Measurements from ENCODE around the gene SIN3B. TPM values are rescaled to one million over a fixed set of nuclear protein-coding genes. Genes with fewer than 3 reads are reported as not detected.

Gene SIN3B
- total and polyA plus RNA-seq, 9 of the 15 experiments (the other 6 are each of a cell fraction or from before 2014, with no cell fraction given): 0.51 to 34.2 (median 14.3) TPM

DNA sequence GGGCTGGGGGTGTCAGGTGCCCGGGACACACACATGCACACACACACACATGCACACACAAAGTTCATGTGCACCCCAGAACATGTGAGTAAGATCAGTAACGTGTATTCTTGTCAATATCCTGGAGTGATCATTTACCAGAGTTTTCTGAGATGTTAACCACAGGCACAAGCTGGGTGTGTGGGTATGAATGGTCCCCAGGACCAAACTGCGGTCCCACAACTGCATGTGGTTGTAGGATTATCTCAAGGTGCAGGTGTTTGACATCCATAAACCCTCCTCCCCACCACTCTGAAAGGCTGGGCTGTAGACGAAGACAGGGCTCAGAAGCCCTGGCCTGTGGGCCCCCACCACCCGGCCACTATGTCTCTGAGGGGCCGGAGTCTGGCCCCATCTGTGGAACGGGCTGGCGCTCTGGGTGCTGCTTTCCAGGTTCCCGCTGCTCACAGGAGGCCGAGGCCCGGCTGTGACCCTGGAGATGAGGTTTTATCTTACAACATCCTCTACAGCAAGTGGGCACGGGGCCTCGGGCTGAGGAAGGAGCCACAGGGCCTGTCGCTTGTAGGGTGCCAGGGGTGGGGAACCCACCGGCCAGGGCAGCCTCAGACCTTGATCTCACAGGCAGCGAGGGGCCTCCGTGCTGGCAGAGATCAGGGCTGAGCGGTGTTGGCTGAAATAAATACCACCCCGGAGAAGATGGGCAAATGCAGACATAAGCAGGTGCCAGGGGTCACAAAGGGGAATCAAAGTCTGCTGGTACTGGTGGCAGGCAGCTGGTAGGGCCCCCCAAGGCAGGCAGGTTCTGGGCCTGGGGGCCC lies 63.9 kb downstream of the SIN3B start:
- H3K4me2 ChIP-seq (ENCODE audit: insufficient read depth, low read length): peak overlapping the region; percentile 50
- TF ChIP-seq, protein P1, sequence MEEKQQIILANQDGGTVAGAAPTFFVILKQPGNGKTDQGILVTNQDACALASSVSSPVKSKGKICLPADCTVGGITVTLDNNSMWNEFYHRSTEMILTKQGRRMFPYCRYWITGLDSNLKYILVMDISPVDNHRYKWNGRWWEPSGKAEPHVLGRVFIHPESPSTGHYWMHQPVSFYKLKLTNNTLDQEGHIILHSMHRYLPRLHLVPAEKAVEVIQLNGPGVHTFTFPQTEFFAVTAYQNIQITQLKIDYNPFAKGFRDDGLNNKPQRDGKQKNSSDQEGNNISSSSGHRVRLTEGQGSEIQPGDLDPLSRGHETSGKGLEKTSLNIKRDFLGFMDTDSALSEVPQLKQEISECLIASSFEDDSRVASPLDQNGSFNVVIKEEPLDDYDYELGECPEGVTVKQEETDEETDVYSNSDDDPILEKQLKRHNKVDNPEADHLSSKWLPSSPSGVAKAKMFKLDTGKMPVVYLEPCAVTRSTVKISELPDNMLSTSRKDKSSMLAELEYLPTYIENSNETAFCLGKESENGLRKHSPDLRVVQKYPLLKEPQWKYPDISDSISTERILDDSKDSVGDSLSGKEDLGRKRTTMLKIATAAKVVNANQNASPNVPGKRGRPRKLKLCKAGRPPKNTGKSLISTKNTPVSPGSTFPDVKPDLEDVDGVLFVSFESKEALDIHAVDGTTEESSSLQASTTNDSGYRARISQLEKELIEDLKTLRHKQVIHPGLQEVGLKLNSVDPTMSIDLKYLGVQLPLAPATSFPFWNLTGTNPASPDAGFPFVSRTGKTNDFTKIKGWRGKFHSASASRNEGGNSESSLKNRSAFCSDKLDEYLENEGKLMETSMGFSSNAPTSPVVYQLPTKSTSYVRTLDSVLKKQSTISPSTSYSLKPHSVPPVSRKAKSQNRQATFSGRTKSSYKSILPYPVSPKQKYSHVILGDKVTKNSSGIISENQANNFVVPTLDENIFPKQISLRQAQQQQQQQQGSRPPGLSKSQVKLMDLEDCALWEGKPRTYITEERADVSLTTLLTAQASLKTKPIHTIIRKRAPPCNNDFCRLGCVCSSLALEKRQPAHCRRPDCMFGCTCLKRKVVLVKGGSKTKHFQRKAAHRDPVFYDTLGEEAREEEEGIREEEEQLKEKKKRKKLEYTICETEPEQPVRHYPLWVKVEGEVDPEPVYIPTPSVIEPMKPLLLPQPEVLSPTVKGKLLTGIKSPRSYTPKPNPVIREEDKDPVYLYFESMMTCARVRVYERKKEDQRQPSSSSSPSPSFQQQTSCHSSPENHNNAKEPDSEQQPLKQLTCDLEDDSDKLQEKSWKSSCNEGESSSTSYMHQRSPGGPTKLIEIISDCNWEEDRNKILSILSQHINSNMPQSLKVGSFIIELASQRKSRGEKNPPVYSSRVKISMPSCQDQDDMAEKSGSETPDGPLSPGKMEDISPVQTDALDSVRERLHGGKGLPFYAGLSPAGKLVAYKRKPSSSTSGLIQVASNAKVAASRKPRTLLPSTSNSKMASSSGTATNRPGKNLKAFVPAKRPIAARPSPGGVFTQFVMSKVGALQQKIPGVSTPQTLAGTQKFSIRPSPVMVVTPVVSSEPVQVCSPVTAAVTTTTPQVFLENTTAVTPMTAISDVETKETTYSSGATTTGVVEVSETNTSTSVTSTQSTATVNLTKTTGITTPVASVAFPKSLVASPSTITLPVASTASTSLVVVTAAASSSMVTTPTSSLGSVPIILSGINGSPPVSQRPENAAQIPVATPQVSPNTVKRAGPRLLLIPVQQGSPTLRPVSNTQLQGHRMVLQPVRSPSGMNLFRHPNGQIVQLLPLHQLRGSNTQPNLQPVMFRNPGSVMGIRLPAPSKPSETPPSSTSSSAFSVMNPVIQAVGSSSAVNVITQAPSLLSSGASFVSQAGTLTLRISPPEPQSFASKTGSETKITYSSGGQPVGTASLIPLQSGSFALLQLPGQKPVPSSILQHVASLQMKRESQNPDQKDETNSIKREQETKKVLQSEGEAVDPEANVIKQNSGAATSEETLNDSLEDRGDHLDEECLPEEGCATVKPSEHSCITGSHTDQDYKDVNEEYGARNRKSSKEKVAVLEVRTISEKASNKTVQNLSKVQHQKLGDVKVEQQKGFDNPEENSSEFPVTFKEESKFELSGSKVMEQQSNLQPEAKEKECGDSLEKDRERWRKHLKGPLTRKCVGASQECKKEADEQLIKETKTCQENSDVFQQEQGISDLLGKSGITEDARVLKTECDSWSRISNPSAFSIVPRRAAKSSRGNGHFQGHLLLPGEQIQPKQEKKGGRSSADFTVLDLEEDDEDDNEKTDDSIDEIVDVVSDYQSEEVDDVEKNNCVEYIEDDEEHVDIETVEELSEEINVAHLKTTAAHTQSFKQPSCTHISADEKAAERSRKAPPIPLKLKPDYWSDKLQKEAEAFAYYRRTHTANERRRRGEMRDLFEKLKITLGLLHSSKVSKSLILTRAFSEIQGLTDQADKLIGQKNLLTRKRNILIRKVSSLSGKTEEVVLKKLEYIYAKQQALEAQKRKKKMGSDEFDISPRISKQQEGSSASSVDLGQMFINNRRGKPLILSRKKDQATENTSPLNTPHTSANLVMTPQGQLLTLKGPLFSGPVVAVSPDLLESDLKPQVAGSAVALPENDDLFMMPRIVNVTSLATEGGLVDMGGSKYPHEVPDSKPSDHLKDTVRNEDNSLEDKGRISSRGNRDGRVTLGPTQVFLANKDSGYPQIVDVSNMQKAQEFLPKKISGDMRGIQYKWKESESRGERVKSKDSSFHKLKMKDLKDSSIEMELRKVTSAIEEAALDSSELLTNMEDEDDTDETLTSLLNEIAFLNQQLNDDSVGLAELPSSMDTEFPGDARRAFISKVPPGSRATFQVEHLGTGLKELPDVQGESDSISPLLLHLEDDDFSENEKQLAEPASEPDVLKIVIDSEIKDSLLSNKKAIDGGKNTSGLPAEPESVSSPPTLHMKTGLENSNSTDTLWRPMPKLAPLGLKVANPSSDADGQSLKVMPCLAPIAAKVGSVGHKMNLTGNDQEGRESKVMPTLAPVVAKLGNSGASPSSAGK (IDR thresholded peaks at IDR 0.05): peak; percentile 31; the same call in 1 of the 2 replicates
- TF ChIP-seq NR2C2 (CRISPR knock-in tag; IDR thresholded peaks at IDR 0.05) (no peak), NR2C2 (tag; IDR thresholded peaks at IDR 0.05) (0 out of 2 replicates have a peak, but pooled peaks have one; percentile 13), ZNF780A (CRISPR knock-in tag; IDR thresholded peaks at IDR 0.05) (no peak), PTRF (tag; IDR thresholded peaks at IDR 0.05) (no peak), SAFB2 (IDR thresholded peaks at IDR 0.05; ENCODE audit: borderline replicate concordance, low read depth, low read length, severe bottlenecking) (no peak), ZNF551 (CRISPR knock-in tag; IDR thresholded peaks at IDR 0.05) (no peak)
- TF ChIP-seq, protein P2, sequence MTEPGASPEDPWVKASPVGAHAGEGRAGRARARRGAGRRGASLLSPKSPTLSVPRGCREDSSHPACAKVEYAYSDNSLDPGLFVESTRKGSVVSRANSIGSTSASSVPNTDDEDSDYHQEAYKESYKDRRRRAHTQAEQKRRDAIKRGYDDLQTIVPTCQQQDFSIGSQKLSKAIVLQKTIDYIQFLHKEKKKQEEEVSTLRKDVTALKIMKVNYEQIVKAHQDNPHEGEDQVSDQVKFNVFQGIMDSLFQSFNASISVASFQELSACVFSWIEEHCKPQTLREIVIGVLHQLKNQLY (CRISPR knock-in tag; conservative IDR thresholded peaks at IDR 0.05): no peak

More for the DNA sequence above, 63.9 kb downstream of the SIN3B start:
- H3K9me1 ChIP-seq (ENCODE audit: control insufficient read depth, insufficient read depth, low read length): no peaks in the 10 kb centered on the region
- intact Hi-C loops (cut with micrococcal nuclease): no loop called here
- H3K4me3 ChIP-seq: no peak overlapping the region
- peaks cover 47% of the 10 kb centered on the region for H3K79me2 ChIP-seq (ENCODE audit: control insufficient read depth, insufficient read depth, low read length)
- ChIA-PET CTCF (ENCODE audit: low intra/inter-chr PET ratio) (no interaction called here), POLR2A (interaction anchor here (0.6 to 1.2 kb wide), 2 partner anchors 24 to 90 kb away, joined by 3 to 5 read pairs; no protein-coding TSS in a partner anchor)
- H3K9me3 ChIP-seq (replicated peaks; ENCODE audit: control insufficient read depth, insufficient read depth, low read depth, low read length): no peaks in the 10 kb centered on the region
- in situ Hi-C loops (cut with MboI): no loop called here
- peak; percentile 78 for FAIRE-seq
- H3K27me3 ChIP-seq (ENCODE audit: control insufficient read depth in 2 of 2, insufficient read depth in 2 of 2, low read length in 2 of 2): no peaks in the 10 kb centered on the region
- ATAC-seq: no peak
- 59% methylated on average over 15 of the region's 19 CpGs for WGBS (ENCODE audit: insufficient coverage, low coverage, missing lambda C conversion rate)
- peak in 2 of 4 experiments; percentile 33 to 55 for DNase-seq (ENCODE audit: extremely low read depth in 1 of 4, low spot score in 3 of 4)
- peaks cover 26% of the 10 kb centered on the region; the same call in 2 of the 3 replicates for H3K36me3 ChIP-seq (ENCODE audit: control insufficient read depth, insufficient read depth, low read length)
- H3K4me1 ChIP-seq (replicated peaks in 1 of 2; ENCODE audit: control insufficient read depth in 2 of 2, insufficient read depth in 2 of 2, low read length in 2 of 2): peaks cover 40 to 90% of the 10 kb centered on the region in 2 experiments
- no TSS peak for BruUV-seq (replicated peaks)
- no peak overlapping the region for H2AFZ ChIP-seq (ENCODE audit: low read depth, low read length)
- H3K27ac ChIP-seq (ENCODE audit: extremely low read depth, low read depth, low read length): peak overlapping the region; percentile 13; the same call in 2 of the 3 replicates
- peak overlapping the region; percentile 17 to 88 for H3K9ac ChIP-seq (ENCODE audit: insufficient read depth in 1 of 2, low read depth in 2 of 2, low read length in 2 of 2)
- no peaks in the 10 kb centered on the region for H4K20me1 ChIP-seq (replicated peaks; ENCODE audit: control insufficient read depth, insufficient read depth, low read length)
